Measurements from ENCODE around the gene ZNF407.

DNA sequence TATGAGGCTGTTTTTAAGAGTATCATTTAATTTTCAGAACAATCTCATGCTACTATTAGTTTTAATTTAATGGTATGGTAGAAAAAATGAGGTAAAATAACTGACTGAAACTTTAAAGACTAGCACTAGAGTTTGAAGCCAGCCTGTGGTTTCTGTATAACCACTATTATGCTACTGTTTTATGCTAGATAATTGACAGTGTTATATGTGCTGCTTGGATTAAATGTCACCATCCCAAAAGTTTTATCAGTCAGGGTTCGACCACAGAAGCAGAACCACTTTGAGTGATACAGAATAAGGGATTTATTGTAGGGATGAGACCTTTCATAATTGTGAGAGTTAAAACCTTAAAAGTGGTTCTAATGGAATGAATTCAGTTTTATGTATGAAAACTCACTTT is 339.6 kb downstream of the ZNF407 start:
- TF ChIP-seq, protein P1, sequence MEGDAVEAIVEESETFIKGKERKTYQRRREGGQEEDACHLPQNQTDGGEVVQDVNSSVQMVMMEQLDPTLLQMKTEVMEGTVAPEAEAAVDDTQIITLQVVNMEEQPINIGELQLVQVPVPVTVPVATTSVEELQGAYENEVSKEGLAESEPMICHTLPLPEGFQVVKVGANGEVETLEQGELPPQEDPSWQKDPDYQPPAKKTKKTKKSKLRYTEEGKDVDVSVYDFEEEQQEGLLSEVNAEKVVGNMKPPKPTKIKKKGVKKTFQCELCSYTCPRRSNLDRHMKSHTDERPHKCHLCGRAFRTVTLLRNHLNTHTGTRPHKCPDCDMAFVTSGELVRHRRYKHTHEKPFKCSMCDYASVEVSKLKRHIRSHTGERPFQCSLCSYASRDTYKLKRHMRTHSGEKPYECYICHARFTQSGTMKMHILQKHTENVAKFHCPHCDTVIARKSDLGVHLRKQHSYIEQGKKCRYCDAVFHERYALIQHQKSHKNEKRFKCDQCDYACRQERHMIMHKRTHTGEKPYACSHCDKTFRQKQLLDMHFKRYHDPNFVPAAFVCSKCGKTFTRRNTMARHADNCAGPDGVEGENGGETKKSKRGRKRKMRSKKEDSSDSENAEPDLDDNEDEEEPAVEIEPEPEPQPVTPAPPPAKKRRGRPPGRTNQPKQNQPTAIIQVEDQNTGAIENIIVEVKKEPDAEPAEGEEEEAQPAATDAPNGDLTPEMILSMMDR (conservative IDR thresholded peaks at IDR 0.05 in 1 of 2, IDR thresholded peaks at IDR 0.05 in 1 of 2; ENCODE audit: extremely low read depth in 1 of 2, insufficient read depth in 1 of 2, low read depth in 1 of 2, low read length in 2 of 2), result no peak
- TF ChIP-seq EZH2 (IDR thresholded peaks at IDR 0.05; ENCODE audit: borderline replicate concordance, low read length), result no peak
